Activated CD8-positive, alpha-beta T cell treated with anti-CD3 and anti-CD28 coated beads for 36 hours (primary cell): ENCODE data around the gene PLA2G4E. TPM values are rescaled to one million over a fixed set of nuclear protein-coding genes. Genes with fewer than 3 reads are reported as not detected.

ENCODE experiments used
- ATAC-seq: fragments of 200-7000 bp; cut with Tn5 transposase; one replicate; pipeline ENCODE4 v1.10.0; 2021; ENCODE audit warnings: mild to moderate bottlenecking, moderate library complexity
- CTCF ChIA-PET: fragments of 350-600 bp; sonication (Branson Sonifier 250); formaldehyde crosslinking; loops from one replicate; lab custom pipeline; 2021; ENCODE audit warnings: antibody characterized with exemption; lab: Charles Lee
- POLR2A ChIA-PET: fragments of 350-600 bp; sonication (Branson Sonifier 250); formaldehyde crosslinking; loops from one replicate; lab custom pipeline; 2021; ENCODE audit warnings: antibody characterized with exemption; lab: Charles Lee
- DNase-seq: peaks from one replicate; pipeline ENCODE4 v3.0.0-alpha.2; 2020
- H3K27ac Mint-ChIP-seq: one replicate; pipeline ENCODE4 v1.8.0; 2021; ENCODE audit warnings: mild to moderate bottlenecking, mixed read lengths
- H3K27me3 Mint-ChIP-seq: one replicate; pipeline ENCODE4 v1.8.0; 2021; ENCODE audit warnings: mixed read lengths
- H3K36me3 Mint-ChIP-seq: one replicate; pipeline ENCODE4 v1.8.0; 2021; ENCODE audit warnings: low read depth, mixed read lengths
- H3K4me1 Mint-ChIP-seq: one replicate; pipeline ENCODE4 v1.8.0; 2021; ENCODE audit warnings: low read depth, mixed read lengths
- H3K4me3 Mint-ChIP-seq: one replicate; pipeline ENCODE4 v1.8.0; 2021; ENCODE audit warnings: mild to moderate bottlenecking, moderate library complexity, mixed read lengths
- H3K9me3 Mint-ChIP-seq: one replicate; pipeline ENCODE4 v1.8.0; 2021; ENCODE audit warnings: mixed read lengths
- CTCF ChIP-seq: fragments of 200-600 bp; IDR thresholded peaks from one replicate; pipeline ENCODE4 v1.8.0; 2022; ENCODE audit warnings: antibody characterized with exemption, mild to moderate bottlenecking
- intact Hi-C: fragments of 100-400 bp; cut with micrococcal nuclease; formaldehyde crosslinking; loops from one replicate; pipeline ENCODE4 v1.10.0; 2022
- total RNA-seq, 2 experiments: library from RNA; stranded (reverse); gene quantifications; one replicate each; pipeline ENCODE4 v1.2.3, GENCODE V29; 2021

The PLA2G4E gene
- total RNA-seq, 2 experiments from 2014 or later: not detected

- H3K4me3 Mint-ChIP-seq: no peak overlapping the region
- no peak for TF ChIP-seq CTCF
- H3K36me3 Mint-ChIP-seq: peaks cover 7% of the 10 kb centered on the region
- H3K9me3 Mint-ChIP-seq: no peaks in the 10 kb centered on the region
- no peaks in the 10 kb centered on the region for H3K27me3 Mint-ChIP-seq
- DNase-seq (no peak), ATAC-seq (no peak)
- ChIA-PET CTCF (interaction anchor here (1.1 kb wide), 1 partner anchor 45 kb away, joined by 4 read pairs; no protein-coding TSS in a partner anchor), POLR2A (interaction anchor here (1.2 kb wide), 1 partner anchor 22 kb away, joined by 3 read pairs; no protein-coding TSS in a partner anchor)
- H3K27ac Mint-ChIP-seq: no peak overlapping the region
- intact Hi-C loops: no loop called here
- H3K4me1 Mint-ChIP-seq: no peaks in the 10 kb centered on the region
These were observed 71.3 kb downstream of the PLA2G4E start for GRCh38 chr15:41949401-41950126.

DNA sequence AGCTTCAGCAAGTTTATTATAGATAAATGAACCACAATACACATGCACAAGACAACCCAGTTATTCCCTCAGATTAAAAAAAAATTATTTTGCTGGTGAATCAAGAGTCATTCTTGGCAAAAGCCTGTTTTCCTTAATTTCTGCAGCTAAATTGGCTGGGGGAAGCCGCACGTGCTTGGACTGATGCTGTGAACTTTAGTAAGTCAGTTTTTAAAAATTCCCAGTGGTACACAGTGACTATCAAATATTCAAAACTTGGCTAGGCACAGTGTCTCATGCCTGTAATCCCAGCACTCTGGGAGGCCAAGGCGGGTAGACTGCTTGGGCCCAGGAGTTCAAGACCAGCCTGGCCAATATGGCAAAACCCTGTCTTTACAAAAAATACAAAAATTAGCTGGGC lies 72.4 kb downstream of the PLA2G4E start:
- CTCF ChIA-PET: no interaction called here
- peaks cover 7% of the 10 kb centered on the region for H3K36me3 Mint-ChIP-seq
- no peak for TF ChIP-seq CTCF

GRCh38 chr15:41946970-41947369 lies 73.9 kb downstream of the PLA2G4E start:
- no peak for TF ChIP-seq CTCF
- POLR2A ChIA-PET: no interaction called here
- ATAC-seq (no peak), DNase-seq (no peak)
- H3K27ac Mint-ChIP-seq: no peak overlapping the region
- H3K27me3 Mint-ChIP-seq: no peaks in the 10 kb centered on the region
- peaks cover 8% of the 10 kb centered on the region for H3K36me3 Mint-ChIP-seq
- CTCF ChIA-PET: no interaction called here
- no peak overlapping the region for H3K4me3 Mint-ChIP-seq
- no peaks in the 10 kb centered on the region for H3K9me3 Mint-ChIP-seq
- intact Hi-C loops: no loop called here
- no peaks in the 10 kb centered on the region for H3K4me1 Mint-ChIP-seq

More for the DNA sequence above, 72.4 kb downstream of the PLA2G4E start:
- POLR2A ChIA-PET: interaction anchor here (1.2 kb wide), 1 partner anchor 23 kb away, joined by 3 read pairs; no protein-coding TSS in a partner anchor
- Mint-ChIP-seq H3K4me3 (no peak overlapping the region), H3K27me3 (no peaks in the 10 kb centered on the region), H3K9me3 (no peaks in the 10 kb centered on the region), H3K27ac (no peak overlapping the region), H3K4me1 (no peaks in the 10 kb centered on the region)
- no peak for DNase-seq
- intact Hi-C loops: no loop called here
- ATAC-seq: no peak

GRCh38 chr15:41945731-41946130 lies 75.1 kb downstream of the PLA2G4E start:
- Mint-ChIP-seq H3K9me3 (no peaks in the 10 kb centered on the region), H3K4me1 (peaks cover 5% of the 10 kb centered on the region), H3K36me3 (peaks cover 9% of the 10 kb centered on the region), H3K4me3 (no peak overlapping the region), H3K27me3 (no peaks in the 10 kb centered on the region), H3K27ac (no peak overlapping the region)
- no peak for DNase-seq
- ChIA-PET POLR2A (interaction anchor here (1.2 kb wide), 1 partner anchor 39 kb away, joined by 3 read pairs; no protein-coding TSS in a partner anchor), CTCF (no interaction called here)
- intact Hi-C loops: no loop called here
- no peak for TF ChIP-seq CTCF
- no peak for ATAC-seq

- intact Hi-C loops: no loop called here
- POLR2A ChIA-PET: interaction anchor here (1.2 kb wide), 1 partner anchor 39 kb away, joined by 3 read pairs; no protein-coding TSS in a partner anchor
- ATAC-seq: no peak
These were observed 75.6 kb downstream of the PLA2G4E start for GRCh38 chr15:41945221-41945620.

More at GRCh38 chr15:41945221-41945620, 75.6 kb downstream of the PLA2G4E start:
- no peak for DNase-seq
- no peak for TF ChIP-seq CTCF
- CTCF ChIA-PET: no interaction called here
- no peaks in the 10 kb centered on the region for H3K9me3 Mint-ChIP-seq
- no peak overlapping the region for H3K27ac Mint-ChIP-seq
- H3K36me3 Mint-ChIP-seq: peaks cover 14% of the 10 kb centered on the region
- peaks cover 10% of the 10 kb centered on the region for H3K4me1 Mint-ChIP-seq
- no peaks in the 10 kb centered on the region for H3K27me3 Mint-ChIP-seq
- no peak overlapping the region for H3K4me3 Mint-ChIP-seq
